Ishikawa (cell line): ENCODE measurements around the gene IPO13.

Source experiments
- CEBPB ChIP-seq: IDR thresholded peaks from 2 replicates; pipeline ENCODE4 v1.6.1; 2012
- CREB1 ChIP-seq: IDR thresholded peaks from 2 replicates; pipeline ENCODE4 v1.6.1; 2012; ENCODE audit warnings: low read depth
- EGR1 ChIP-seq: IDR thresholded peaks from 2 replicates; pipeline ENCODE4 v1.6.1; 2012
- EP300 ChIP-seq: IDR thresholded peaks from 2 replicates; pipeline ENCODE4 v1.6.1; 2012; ENCODE audit warnings: borderline replicate concordance
- FOXM1 ChIP-seq: IDR thresholded peaks from 2 replicates; pipeline ENCODE4 v1.6.1; 2012; ENCODE audit warnings: low read depth, borderline replicate concordance
- MAX ChIP-seq: IDR thresholded peaks from 2 replicates; pipeline ENCODE4 v1.6.1; 2012
- NFIC ChIP-seq: IDR thresholded peaks from 2 replicates; pipeline ENCODE4 v1.6.1; 2012
- RAD21 ChIP-seq: IDR thresholded peaks from 2 replicates; pipeline ENCODE4 v1.6.1; 2012; ENCODE audit warnings: low read depth
- REST ChIP-seq: IDR thresholded peaks from 2 replicates; pipeline ENCODE4 v1.6.1; 2012; ENCODE audit warnings: low read depth, mild to moderate bottlenecking
- TAF1 ChIP-seq: IDR thresholded peaks from 2 replicates; pipeline ENCODE4 v1.6.1; 2012; ENCODE audit warnings: low read depth, mild to moderate bottlenecking
- TCF12 ChIP-seq: IDR thresholded peaks from 2 replicates; pipeline ENCODE4 v1.6.1; 2012; ENCODE audit warnings: low read depth
- TEAD4 ChIP-seq: IDR thresholded peaks from 2 replicates; pipeline ENCODE4 v1.6.1; 2012
- YY1 ChIP-seq: IDR thresholded peaks from 2 replicates; pipeline ENCODE4 v1.6.1; 2012; ENCODE audit warnings: low read depth
- TF ChIP-seq, protein P1 (sequence below): IDR thresholded peaks from 2 replicates; pipeline ENCODE4 v1.6.1; 2012

- TF ChIP-seq RAD21, result peak; percentile 12; the same call in 1 of the 2 replicates
- no peak for TF ChIP-seq MAX
- no peak for TF ChIP-seq EP300
- TF ChIP-seq YY1, result no peak
- TF ChIP-seq REST, result no peak
- TF ChIP-seq CREB1, result no peak
- no peak for TF ChIP-seq TAF1
- TF ChIP-seq, protein P1, sequence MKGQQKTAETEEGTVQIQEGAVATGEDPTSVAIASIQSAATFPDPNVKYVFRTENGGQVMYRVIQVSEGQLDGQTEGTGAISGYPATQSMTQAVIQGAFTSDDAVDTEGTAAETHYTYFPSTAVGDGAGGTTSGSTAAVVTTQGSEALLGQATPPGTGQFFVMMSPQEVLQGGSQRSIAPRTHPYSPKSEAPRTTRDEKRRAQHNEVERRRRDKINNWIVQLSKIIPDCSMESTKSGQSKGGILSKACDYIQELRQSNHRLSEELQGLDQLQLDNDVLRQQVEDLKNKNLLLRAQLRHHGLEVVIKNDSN, result no peak
- no peak for TF ChIP-seq NFIC
- TF ChIP-seq TEAD4, result no peak
- no peak for TF ChIP-seq FOXM1
- TF ChIP-seq EGR1, result no peak
- TF ChIP-seq TCF12, result no peak
- no peak for TF ChIP-seq CEBPB
Measured at GRCh38 chr1:43908858-43909257, 37.9 kb upstream of the IPO13 start.
